ENCODE data around the gene GOLGA1.

GOLGA1 gene

GRCh38 chr9:124831642-124832364, 109.1 kb downstream of the GOLGA1 start:
- DNase-seq: peak; percentile 38

GRCh38 chr9:124830593-124830992, 110.3 kb downstream of the GOLGA1 start:
- no peak for DNase-seq

- no peak for DNase-seq
Measured at GRCh38 chr9:124829334-124829669, 111.6 kb downstream of the GOLGA1 start.

GRCh38 chr9:124828489-124829333, 112.2 kb downstream of the GOLGA1 start:
- no peak for DNase-seq
